NCI-H2227 (cell line): Measurements from ENCODE around the gene CTPS2.

Experiments
- DNase-seq: peaks from one replicate; lab custom pipeline; 2025; ENCODE audit not compliant: unreplicated experiment; lab: John Stamatoyannopoulos, UW

The CTPS2 gene

DNA sequence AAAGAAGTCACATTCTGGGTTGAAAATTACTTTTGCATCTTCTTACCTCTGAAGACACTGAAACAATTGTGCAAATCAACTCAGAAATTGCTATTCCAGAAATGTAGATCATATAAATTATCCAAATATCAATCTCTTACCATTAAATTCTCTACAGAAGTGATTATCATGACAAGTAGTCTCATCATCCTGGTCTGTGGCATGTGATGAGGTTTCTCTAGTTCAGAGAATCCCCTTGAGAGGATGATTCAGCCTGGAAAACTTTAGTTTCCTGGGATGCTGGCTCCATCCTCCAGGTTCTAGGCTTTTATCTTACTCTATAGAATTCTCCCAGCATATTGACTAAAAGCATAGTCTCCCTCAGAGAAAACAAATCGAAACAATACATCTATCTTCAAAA lies 138.7 kb downstream of the CTPS2 start:
- DNase-seq, result no peak

- no peak for DNase-seq
These were observed 144.8 kb downstream of the CTPS2 start for GRCh38 chrX:16567681-16568080.

- DNase-seq, result no peak
These were observed 145.9 kb downstream of the CTPS2 start for GRCh38 chrX:16566571-16566970.

DNA sequence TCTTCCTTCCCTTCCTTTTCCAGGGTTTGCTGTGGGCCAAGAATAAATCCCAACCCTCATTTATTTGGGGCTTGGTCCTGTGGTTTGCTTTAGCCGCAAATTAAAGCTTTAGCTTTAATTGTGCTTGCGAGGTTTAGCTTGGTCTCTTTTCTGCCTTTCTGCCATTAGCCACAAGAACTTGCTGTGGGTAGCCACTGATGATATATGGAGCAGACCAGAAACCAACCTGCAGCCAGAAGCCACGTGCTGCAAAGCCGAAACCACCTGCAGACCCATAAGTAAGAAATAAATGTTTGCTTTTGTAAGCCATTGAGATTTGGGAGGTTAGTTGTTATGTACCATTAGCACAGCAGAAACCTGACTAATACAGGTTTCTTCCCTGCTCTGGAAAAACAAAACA lies 152.3 kb downstream of the CTPS2 start:
- DNase-seq, result no peak

GRCh38 chrX:16559206-16559619 lies 153.3 kb downstream of the CTPS2 start:
- DNase-seq, result no peak

DNA sequence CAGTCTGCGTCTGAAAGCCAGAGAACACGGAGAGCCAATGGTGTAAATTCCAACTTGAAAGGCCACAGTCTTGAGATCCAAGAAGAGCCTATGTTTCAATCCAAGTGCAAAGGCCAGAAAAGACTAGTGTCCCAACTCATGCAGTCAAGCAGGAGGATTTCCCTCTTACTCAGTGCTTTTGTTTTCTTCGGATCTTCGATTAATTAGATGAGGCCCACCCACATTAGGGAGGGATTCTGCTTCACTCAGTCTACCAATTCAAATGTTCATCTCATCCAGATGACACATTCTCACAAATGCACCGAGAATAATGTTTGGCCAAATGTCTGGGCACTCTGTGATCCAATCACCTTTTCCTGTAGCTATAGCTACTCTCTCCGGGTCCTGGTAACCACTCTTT lies 154.0 kb downstream of the CTPS2 start:
- no peak for DNase-seq

DNA sequence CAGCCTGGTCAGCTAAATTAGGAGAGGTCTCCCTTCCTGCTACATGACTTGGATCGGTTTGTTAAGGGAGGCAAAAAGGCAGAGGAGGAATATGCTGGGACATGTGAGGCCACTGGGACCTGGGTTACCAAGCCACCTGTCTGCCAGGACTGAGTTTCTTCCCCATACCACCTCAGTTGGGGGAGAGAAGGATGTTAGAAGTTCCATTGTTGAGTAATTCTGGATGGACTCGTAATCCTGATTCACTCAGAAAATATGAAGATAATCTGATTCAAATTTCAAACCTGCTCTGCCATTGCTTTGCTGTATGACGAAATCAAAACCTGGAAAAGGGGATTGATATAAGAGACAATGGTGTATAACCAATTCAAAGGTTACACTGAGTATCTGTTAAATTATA lies 159.9 kb downstream of the CTPS2 start:
- DNase-seq, result no peak

DNA sequence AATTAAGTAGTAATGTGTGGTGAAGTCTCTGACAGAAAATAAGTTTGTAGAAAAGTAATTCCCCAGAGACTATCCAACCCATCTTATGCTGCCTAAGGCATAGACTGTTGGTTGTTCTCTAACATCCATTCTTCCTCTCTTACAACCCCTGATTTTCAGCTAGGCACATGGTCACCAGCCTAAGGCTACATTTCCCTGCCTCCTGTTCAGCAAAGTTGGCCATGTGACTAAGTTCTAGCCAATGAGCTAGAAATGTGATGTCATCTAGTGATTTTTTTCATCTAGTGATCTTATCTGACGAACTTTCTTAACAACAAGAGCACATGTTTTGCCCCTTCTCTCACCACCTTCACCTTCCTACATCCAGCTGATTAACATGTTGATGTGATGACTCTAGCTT lies 164.8 kb downstream of the CTPS2 start:
- DNase-seq, result no peak

- DNase-seq, result no peak
These were observed 167.5 kb downstream of the CTPS2 start for GRCh38 chrX:16544969-16545368.
